H54 (cell line): ENCODE results near the gene FBXL13.

Experiments
- DNase-seq: peaks from one replicate; pipeline ENCODE4 v3.0.0; 2011; ENCODE audit warnings: low spot score, mixed read lengths; ENCODE audit not compliant: insufficient read length
- FAIRE-seq: peaks from 3 replicates; lab custom pipeline; 2011; peaks lifted over from hg19 to GRCh38; lab: Jason Lieb, UNC
- POLR2A ChIP-seq: IDR thresholded peaks from 2 replicates; pipeline ENCODE4 v1.6.1; 2011; ENCODE audit warnings: low read depth, mild to moderate bottlenecking, low read length

Gene FBXL13

GRCh38 chr7:102834999-102835398 is 239.6 kb downstream of the FBXL13 start:
- no peak for TF ChIP-seq POLR2A
- FAIRE-seq (peak; percentile 93), DNase-seq (peak; percentile 27)

GRCh38 chr7:102834466-102834865 is 240.1 kb downstream of the FBXL13 start:
- no peak for TF ChIP-seq POLR2A
- FAIRE-seq (no peak), DNase-seq (no peak)

- no peak for TF ChIP-seq POLR2A
Observed at GRCh38 chr7:102833343-102833742, 241.3 kb downstream of the FBXL13 start.

GRCh38 chr7:102832674-102833073 is 241.9 kb downstream of the FBXL13 start:
- DNase-seq (no peak), FAIRE-seq (no peak)
- no peak for TF ChIP-seq POLR2A

More at GRCh38 chr7:102833343-102833742, 241.3 kb downstream of the FBXL13 start:
- no peak for FAIRE-seq
- no peak for DNase-seq

- DNase-seq (no peak), FAIRE-seq (no peak)
- TF ChIP-seq POLR2A: no peak
Observed at GRCh38 chr7:102830197-102830596, 244.4 kb downstream of the FBXL13 start.

- no peak for FAIRE-seq
- no peak for TF ChIP-seq POLR2A
- no peak for DNase-seq
Observed at GRCh38 chr7:102829075-102829474, 245.5 kb downstream of the FBXL13 start.

- DNase-seq (no peak), FAIRE-seq (no peak)
- TF ChIP-seq POLR2A: no peak
Observed at GRCh38 chr7:102828286-102828685, 246.3 kb downstream of the FBXL13 start.

GRCh38 chr7:102823390-102824119 is 251.0 kb downstream of the FBXL13 start:
- FAIRE-seq (no peak), DNase-seq (no peak)
- TF ChIP-seq POLR2A: no peak

- FAIRE-seq (no peak), DNase-seq (no peak)
- TF ChIP-seq POLR2A: no peak
Observed at GRCh38 chr7:102821994-102822747, 252.4 kb downstream of the FBXL13 start.

GRCh38 chr7:102819151-102819550 is 255.4 kb downstream of the FBXL13 start:
- DNase-seq: no peak
- TF ChIP-seq POLR2A: no peak
- FAIRE-seq: no peak

GRCh38 chr7:102817616-102818573 is 256.7 kb downstream of the FBXL13 start:
- FAIRE-seq (no peak), DNase-seq (no peak)
- no peak for TF ChIP-seq POLR2A

GRCh38 chr7:102814025-102814471 is 260.5 kb downstream of the FBXL13 start:
- DNase-seq: peak; percentile 23
- TF ChIP-seq POLR2A: no peak
- peak; percentile 78 for FAIRE-seq

- FAIRE-seq (no peak), DNase-seq (no peak)
- TF ChIP-seq POLR2A: no peak
Observed at GRCh38 chr7:102813191-102814024, 261.2 kb downstream of the FBXL13 start.
